Measurements from ENCODE around the gene RETREG1.

- TF ChIP-seq, protein P1, sequence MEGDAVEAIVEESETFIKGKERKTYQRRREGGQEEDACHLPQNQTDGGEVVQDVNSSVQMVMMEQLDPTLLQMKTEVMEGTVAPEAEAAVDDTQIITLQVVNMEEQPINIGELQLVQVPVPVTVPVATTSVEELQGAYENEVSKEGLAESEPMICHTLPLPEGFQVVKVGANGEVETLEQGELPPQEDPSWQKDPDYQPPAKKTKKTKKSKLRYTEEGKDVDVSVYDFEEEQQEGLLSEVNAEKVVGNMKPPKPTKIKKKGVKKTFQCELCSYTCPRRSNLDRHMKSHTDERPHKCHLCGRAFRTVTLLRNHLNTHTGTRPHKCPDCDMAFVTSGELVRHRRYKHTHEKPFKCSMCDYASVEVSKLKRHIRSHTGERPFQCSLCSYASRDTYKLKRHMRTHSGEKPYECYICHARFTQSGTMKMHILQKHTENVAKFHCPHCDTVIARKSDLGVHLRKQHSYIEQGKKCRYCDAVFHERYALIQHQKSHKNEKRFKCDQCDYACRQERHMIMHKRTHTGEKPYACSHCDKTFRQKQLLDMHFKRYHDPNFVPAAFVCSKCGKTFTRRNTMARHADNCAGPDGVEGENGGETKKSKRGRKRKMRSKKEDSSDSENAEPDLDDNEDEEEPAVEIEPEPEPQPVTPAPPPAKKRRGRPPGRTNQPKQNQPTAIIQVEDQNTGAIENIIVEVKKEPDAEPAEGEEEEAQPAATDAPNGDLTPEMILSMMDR (IDR thresholded peaks at IDR 0.05; ENCODE audit: insufficient read depth, low read length): no peak
- TF ChIP-seq SPI1 (IDR thresholded peaks at IDR 0.05; ENCODE audit: borderline replicate concordance, low read depth): no peak
- TF ChIP-seq POLR2AphosphoS5 (IDR thresholded peaks at IDR 0.05; ENCODE audit: low read depth): no peak
- no peak for TF ChIP-seq REST (IDR thresholded peaks at IDR 0.05; ENCODE audit: insufficient replicate concordance, low read depth)
- TF ChIP-seq GABPA (IDR thresholded peaks at IDR 0.05; ENCODE audit: low read depth): no peak
Measured at GRCh38 chr5:16616536-16617273, at the start of gene RETREG1.

Measured in HL-60 (cell line).